GM21447 (cell line): Measurements from ENCODE around the gene BCR.
"Not testable (repeated sequence)": the region's sequence is repeated elsewhere in the genome, so short reads cannot be mapped to it uniquely, and the experiment has no call there.

Experiments used
- ATAC-seq: cut with Tn5 transposase; IDR thresholded peaks from one replicate; pipeline ENCODE4 v1.9.1; 2021; ENCODE audit not compliant: unreplicated experiment

The BCR gene

DNA sequence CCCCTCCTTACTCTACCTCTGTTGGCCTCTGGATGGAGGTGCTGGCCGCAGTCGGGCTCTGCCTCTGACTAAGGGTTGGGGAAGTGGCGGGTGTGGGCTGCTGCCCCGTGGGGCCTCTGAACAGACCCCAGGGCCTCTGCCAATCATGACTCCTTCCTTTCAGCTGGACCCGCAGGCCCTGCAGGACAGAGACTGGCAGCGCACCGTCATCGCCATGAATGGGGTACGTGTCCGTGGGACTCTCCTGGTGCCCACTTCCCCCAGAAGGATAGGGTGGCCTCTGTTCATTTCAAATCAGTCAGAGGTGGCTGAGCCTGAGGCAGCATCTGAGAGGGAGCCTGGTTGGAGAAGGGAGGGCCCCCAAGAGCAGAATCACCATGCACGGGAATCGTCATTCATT is 129.0 kb downstream of the BCR start:
- not testable (repeated sequence) for ATAC-seq

DNA sequence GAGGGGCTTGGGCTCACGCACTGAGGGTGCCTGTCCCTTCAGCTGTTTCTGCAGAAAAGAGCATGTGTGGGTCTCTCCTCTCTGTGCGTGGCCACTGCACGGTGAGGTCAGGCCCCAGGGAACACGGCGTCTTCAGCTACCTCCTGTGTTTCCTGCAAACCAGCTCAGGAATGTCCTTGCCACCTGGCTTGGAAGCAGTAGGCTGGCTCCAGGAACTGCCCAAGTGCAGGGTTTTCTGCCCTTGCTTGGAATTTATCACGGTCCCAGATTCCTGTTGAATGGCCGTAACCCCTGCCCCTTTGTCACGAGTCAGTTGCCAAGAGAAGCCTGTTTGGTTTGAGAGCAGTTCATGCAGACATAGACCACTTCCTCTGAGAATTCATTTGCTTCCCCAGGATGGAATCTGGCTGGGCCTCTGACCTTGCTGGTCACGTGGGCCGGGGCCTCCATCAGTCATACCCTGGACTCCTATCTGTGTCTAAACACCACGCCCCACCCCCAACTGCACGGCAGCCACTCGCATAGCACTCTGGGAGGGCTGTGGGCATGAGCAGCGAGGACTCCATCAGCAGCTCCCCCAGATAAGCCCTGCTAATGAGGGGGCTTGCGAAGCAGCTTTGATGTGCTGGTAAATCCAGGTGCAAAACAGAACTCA is 130.3 kb downstream of the BCR start:
- not testable (repeated sequence) for ATAC-seq

DNA sequence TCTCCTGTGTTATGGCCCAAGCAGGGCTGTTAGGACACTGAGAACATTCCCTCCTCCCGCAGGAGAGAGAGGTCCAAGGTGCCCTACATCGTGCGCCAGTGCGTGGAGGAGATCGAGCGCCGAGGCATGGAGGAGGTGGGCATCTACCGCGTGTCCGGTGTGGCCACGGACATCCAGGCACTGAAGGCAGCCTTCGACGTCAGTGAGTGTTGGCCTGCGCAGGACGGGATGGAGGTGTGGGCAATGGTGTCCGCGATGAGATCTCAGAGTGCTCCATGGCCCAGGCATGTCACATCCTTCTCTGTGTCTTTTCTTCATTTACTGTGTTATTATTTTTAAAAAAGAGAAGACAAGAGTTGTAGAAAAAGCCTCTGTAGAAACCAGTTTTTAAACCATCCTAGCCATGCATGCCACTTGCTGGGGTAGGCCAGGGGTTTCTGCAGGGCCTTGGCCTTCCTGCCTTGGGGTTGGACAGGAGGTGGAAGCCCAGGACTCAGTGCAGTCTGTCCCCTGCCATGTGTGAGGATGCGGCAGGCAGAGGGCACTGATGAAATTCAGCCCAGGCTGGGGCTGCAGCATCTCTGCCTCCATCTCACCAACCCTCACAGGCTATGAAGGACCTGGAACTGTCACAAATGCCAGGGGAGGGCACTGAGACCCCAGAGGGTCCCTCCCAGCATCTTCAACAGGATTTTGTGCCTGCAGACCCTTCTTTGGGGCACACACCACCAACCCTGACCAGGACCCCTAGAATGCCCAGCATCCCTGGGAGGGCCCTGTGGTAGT is 131.5 kb downstream of the BCR start:
- not testable (repeated sequence) for ATAC-seq

DNA sequence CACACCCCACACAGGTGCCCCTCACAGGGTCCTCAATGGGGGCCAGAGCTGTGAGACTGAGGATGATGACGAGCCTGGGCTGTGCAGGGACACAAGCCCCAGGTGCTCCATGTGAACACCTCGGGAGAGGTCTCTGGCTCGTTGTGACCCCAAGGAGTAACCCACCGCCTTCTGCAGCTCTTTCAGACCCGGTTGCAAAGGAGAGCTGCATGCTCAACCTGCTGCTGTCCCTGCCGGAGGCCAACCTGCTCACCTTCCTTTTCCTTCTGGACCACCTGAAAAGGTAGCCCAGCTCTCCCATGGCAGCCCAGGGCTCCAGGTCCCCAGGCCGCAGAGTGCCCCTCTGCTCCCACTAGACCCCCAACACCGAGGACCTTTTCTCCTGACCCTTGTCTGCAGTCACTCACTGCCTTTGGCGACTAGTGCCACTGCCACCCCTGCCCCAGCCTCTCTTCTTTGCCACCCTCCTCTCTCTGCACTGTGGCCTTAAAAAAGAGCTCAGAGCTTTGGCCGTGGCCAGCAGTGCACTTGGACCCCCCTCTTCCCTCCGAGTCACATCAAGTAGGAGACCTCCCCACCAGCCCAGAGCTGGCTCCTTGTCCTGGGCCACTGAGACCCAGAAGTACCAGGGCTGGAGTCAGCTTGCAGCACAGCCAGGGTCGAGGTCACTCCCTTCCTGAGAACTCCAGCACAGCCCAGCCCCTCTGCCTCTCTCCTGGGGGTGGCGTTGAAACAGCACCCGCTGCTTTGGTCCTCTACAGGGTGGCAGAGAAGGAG is 133.7 kb downstream of the BCR start:
- no peak for ATAC-seq

DNA sequence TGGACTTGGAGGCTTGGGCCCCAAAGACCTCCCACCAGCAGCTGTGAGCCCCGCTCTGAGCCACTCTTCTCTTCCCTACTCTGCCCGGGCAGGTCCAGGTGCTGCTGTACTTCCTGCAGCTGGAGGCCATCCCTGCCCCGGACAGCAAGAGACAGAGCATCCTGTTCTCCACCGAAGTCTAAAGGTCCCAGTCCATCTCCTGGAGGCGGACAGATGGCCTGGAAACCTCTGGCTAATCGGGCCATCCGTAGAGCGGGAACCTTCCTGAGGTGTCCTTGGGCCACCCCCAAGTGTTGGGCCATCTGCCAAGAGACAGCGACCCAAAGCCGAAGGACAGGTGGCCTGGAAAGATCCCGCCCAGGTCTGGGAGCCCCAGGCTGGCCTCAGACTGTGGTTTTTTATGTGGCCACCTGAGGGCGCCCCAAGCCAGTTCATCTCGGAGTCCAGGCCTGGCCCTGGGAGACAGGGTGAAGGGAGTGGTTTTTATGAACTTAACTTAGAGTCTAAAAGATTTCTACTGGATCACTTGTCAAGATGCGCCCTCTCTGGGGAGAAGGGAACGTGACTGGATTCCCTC is 135.1 kb downstream of the BCR start:
- ATAC-seq = no peak

DNA sequence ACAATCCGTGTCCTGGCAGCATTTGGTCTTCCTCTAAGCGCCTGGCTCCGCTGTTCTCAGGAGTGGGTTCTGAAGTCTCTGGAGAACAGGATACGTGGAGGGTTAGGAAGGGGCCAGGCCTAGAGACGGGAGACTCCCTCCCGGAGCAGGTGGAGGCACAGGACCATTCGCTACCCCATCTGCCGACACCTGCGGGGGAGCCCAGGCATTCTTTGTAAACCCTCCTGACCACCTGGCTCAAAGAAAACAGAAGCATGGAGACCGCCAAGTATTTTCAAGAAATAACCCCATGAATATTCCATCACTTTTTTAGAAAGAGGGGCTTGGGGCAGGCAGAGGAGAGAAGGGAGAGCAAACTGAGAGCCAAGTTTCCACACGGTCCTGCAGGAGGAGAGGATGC is 136.3 kb downstream of the BCR start:
- ATAC-seq = not testable (repeated sequence)

DNA sequence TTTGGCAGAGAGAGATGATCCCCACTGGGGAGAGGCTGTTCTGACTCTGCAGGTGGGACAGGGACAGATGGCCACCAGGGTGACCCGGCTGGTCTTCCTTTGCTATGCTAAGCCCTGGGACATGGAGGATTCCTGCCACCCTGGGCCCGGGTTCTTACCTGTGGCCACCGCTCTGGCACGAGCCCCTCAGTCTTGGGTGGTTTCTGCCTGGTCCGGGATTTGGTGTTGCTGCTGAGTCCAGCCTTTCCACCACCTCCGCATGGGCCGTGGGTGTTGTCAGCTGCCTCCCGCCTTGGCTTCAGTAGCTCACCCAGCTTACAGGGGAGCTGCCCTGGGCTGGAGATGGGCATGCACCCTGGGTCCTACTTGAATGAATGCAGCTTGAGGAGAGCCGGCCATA is 138.0 kb downstream of the BCR start:
- not testable (repeated sequence) for ATAC-seq

DNA sequence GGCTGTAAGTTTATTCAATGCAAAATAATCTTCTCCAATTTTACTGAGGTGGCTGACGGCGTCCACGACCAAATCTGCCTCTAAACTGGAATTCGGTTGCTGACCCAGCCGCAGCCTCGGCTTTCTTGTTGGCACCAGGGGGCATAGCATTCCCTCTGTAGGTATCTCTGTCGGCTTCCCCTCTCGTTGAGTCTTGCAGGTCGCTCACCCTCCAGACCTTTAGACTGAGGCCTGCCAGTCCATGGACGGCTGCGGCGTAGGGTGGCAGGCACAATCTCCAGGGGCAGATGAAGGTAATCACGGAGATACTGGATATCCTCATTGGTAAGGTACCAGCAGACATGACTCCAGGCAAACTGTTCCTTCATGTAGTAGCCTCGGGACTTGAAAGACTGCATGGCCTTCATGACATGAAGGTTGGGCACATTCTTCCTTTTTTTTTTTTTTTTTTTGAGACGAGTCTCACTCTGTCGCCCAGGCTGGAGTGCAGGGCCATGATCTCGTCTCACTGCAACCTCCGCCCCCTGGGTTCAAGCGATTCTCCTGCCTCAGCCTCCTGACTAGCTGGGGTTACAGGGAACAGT is 142.3 kb downstream of the BCR start:
- ATAC-seq = not testable (repeated sequence)

DNA sequence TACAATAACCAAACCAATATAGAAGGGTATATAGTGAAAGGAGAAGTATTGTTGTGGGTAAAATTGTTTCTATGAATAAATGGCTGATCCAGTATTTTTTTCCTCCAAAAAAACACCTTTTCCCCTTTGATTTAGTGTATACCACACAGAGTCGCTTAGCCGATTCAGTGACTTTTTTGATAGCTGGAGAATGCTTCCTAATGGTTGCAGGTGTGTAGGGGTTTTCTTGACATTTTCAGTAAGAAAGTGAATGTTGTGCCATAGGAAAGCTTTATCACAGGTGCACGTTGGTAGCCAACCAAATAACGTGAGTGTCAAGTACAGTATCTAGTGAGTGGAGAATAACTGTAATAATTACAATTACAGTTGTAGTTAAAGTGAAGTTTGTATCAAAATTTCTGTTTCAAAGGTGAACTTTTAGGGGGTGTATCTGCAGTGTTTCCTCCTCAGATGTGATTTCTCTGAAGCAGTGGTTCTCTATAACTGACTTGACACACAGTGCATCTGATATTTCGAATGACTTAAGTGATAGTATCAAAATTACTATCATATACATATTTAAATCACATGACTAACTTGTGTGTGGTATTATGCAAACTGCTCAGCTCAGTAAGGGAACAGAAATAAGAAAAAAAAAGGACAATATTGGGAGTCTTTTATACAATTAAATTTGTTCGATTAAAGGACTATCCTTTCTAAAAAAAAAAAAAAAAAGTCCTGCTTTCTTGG is 143.8 kb downstream of the BCR start:
- not testable (repeated sequence) for ATAC-seq

DNA sequence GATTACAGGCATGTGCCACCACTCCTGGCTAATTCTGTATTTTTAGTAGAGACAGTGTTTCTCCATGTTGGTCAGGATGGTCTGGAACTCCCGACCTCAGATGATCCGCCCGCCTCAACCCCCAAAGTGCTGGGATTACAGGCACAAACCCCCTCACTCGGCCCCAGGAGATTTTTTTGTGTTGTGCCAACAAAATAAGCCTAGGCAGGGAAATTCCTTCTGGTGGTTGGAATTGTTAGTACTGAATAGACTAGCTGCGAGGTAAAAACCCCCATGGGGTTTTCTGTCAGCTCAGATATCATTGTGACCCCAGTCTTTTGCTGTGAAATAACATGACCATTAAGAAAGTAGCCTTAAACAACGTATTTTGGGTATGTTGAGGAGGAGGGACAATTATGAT is 144.9 kb downstream of the BCR start:
- no peak for ATAC-seq

DNA sequence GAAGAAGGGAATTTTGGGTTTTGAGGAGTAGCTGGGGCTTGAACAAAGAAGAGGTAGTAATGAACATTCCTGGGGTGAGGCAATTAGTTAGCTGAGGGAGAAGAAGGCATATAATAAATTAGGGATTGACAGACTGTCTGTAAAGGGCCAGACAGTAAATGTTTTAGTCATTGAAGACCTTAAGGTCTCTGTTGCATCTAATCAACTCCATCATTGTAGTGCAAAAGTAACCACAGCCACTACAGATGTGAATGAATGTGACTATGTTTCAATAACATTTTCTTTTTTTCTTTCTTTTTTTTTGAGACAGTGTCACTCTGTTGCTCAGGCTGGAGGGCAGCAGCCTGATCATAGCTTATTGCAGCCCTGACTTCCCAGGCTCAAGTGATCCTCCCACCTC is 153.5 kb downstream of the BCR start:
- ATAC-seq = not testable (repeated sequence)

DNA sequence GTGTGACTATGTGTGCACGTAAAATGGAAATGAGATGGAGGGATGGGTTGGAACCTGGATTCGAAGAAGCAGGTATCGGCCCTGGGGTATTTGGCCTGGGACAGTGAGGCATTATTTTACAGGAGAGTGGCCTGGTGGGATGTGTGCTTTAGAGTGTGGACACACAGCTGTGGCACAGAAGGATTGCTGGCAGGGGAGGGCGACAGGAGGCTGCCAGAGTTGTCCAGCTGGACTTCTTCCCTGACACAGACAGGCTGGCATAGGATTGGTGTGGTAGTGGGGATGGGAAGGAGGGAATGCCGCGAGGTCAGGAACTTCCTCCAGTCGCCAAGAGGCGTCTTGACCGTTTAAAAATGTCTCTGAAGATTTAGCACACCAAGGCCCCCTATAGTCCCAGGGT is 157.4 kb downstream of the BCR start:
- not testable (repeated sequence) for ATAC-seq

DNA sequence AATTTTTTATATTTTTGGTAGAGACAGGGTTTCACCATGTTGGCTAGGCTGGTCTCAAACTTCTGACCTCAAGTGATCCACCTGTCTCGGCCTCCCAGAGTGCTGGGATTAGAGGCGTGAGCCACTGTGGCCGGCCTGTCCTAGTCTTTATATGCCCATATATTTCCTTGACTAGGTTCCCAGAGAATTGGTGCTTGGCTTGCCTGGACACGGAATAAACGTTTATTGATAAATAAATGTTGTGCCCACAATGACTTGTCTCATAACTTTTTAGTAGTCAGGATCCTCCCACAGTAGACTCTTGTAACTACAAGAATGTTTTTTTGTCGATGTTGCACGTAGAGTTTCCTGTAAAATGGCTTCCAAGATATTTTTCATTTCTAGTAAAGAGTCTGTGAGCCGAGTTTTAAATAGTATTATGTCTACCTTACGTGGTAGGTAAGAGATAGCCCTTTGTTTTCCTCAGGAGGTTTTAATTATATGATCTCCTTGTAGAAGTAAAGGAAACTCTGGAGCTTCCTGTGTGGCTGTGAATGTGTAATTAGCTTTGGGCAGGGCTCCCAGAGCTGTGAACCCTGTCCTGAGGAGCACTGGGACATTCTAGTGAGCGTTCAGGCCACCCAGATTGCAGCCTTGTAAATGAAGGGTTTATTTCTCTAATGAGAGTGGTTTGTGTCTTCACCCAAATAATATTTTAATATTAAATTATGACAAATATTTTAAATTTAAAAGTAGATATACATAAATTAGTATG is 161.8 kb downstream of the BCR start:
- not testable (repeated sequence) for ATAC-seq

DNA sequence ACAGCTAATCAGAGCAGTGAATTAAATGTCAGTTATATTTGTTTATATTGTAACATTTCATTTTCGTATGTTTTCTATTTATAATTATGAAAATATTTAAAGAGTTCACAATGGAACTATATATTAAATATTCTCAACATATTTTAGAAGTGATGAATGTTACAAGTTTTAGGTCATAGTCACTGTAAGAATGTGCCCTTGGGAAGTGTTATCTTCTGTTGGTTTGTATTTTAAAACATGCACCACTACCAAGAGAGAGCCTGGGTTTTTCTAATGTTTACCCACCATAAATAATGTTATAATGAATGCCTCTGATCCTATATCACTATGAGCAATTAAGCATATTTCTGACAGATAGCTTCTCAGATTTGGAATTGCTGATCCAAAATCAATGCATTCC is 171.0 kb downstream of the BCR start:
- no peak for ATAC-seq

DNA sequence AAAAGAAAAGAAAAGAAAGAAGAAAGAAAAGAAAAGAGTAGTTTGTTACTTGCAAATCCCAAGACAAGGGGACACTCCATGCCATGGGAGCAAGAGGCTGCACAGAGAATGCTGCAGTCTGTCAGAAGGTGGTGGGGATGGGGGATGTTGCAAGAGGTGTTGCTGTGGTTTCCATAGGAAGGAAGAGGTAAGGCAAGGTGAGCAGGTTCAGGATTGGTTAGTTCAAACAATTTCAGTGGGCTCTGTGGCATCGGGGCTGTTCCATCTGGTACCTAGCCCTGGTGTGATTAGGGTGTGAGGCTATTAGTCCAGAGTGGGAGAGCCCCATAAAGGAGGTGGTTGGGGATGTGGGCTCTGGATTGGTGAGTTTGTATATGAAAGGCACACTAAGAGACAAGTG is 172.7 kb downstream of the BCR start:
- no peak for ATAC-seq

DNA sequence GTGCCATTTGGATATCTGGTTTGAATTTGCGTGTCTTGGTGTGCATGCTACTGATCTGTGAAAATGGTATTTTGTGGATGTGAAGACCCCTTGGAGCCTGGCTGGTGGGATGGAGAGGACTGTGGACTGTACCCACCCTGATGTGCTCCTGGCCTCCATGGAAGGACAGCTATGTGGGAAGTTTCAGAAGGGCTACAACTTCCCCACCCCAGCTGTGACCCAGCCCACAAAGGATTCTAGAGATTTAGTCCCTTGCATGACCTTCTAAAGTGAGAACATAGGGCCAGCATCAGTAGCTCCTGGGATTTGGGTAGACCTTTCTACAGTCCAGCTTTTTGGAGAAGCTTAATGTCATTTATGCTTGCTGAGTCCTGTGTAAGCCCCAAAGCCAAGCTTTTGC is 173.4 kb downstream of the BCR start:
- no peak for ATAC-seq

DNA sequence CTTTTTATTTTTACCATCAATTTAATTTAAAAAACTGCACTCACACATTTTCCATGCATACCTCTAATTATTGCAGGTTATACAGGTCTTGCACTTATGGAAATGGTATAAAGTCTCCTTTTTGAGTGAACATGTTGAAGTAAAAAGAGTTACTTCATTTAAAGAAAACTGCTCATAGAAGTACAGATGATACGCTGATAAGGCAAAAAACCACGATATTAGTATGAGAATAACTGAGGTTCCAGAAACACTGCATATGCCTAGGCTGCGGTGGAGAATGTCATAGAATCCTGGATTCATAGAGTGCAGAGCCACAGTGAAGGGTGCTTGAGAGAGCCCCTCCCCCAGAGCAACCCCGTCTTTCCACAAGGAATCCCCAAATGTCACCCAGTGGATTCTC is 175.8 kb downstream of the BCR start:
- ATAC-seq = no peak

DNA sequence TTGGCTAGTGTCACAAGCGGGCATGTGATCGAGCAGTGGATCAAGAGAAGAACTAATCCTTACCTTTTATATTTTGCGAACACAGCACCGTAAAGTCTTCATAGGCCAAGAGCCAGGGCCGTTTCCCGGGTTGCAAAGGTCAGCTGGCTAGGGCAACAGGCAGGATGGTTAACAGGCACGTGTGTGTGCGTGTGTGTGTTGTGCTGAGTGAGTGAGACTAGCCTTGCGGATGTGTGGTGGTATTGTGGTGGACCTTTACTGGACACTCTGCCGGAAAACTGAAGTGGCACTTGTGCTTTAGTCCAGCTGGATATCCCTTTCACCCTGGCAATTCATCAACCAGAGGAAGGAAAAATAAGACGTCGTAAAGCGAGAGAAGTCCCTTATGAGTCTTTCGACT is 176.7 kb downstream of the BCR start:
- ATAC-seq = no peak

DNA sequence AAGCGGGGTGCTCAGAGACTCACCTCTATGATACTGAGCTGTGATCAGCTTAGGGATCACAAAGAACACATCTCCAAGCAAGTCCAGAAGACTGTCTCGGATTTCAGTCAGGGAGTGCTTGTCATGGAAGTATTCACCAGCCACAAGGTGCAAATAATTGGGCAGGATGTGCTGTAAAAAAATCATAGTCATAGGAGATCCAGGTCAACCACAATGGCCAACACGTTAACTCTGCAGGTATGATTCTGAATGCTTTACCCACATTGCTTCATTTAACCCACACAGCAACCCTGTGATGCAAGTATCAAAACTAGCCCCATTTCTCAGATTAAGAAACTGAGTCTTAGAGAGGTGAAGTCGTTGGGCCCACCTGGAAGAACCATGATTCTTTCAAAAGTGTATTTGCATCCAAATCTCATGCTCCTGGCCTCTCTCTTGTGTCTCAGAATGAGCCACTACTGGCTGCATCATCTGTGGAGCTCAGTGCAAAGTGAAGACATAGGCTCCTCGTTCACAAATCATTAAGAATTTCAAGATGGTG is 179.3 kb downstream of the BCR start:
- no peak for ATAC-seq
